HG03066 (cell line): ENCODE data around the gene TMEM115.

Experiments used
- ATAC-seq: cut with Tn5 transposase; IDR thresholded peaks from one replicate; pipeline ENCODE4 v1.9.1; 2021; ENCODE audit warnings: low read depth; ENCODE audit not compliant: unreplicated experiment

TMEM115 gene

DNA sequence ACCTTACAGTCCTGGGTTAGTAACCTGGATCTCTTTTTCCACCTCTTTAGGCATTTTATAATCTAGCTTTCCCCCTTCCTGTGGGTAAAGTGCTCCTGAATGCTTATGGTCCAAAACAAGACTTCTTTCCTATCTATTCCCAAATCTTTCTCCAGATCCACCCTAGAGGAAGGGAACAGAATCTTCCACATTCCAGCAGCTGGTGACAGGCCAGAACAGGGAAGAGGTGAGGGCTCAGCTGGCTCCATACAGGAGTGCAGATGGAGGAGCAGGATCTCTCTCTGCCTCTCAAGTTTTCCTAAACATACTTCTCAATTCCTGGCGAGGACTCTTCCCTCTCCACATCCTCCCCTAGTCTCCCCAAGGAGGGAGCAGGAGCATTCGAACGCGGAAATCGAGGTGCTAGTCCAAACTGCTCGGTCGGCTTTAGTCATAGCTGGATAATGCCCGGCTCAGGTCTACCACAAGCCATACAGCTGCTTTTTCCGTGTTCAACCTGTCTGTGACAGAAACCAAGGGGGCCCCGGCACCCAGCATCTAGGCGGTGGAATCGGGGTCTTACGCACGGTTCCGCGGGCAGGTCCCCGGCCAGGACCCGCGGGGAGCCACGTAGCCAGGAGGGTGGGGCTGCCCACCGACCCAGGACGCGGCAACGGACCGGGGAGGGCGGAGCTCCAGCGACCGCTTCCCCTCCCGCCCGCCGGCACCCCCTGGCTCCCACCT is 22.7 kb downstream of the TMEM115 start:
- ATAC-seq = peak; percentile 23

DNA sequence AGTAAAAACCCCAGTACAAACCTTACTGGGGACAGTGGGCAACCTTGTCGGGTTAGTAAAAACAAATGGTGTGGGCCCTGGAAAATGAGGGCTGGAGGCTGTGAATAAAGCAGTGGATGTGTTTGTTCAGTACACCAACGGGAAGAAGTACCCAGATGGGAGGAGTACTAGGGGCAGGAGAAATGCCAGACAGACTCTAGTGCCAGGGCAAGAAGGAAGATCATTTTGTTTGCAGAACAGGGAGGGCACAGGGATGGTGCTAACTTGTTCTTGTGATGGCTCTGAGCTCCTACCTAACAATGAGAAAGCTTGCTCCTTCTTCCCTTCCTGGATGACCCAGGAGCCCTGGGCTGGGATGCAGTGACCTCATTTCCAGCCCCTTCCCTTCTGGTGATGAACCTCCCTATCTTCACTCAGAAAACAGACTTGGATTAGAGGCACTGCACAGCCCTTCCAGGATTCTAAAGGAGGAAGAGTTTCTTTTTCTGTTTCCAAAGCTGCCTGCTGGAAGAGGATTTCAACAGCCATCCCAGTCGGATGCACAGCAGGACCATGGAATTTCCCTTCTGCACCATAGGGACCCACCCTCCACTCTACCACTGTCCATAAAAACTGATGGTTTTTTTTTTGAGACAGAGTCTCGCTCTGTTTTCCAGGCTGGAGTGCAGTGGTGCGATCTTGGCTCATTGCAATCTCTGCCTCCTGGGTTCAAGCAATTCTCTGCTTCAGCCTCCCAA is 24.8 kb downstream of the TMEM115 start:
- ATAC-seq = no peak

DNA sequence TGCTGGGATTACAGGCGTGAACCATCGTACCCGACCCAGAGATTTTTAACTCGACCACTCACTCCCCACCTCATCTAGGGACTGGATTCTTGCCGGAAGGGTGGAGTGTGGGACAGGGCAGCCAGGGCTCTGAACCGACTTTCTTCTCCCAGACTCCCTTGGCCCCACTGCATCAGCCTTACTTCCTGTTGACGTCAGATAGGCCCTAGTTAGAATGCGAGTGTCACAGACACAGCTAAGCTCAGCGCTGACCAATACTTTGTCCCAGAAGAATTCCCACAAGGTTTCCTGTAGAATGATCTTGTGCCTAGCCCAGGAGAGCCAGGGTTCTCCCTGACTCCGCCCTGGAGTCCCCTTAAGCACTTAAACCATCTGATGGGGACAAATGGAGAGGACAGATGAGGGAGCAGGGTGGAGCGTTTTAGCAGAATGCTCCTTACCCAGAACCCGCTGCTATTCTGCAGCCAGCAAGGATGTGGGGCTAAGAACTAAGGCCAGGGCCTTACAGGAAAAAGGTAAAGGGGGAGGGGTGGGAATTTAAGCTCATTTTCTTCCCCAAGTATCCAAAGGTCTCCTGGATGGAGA is 25.5 kb downstream of the TMEM115 start:
- ATAC-seq = no peak

DNA sequence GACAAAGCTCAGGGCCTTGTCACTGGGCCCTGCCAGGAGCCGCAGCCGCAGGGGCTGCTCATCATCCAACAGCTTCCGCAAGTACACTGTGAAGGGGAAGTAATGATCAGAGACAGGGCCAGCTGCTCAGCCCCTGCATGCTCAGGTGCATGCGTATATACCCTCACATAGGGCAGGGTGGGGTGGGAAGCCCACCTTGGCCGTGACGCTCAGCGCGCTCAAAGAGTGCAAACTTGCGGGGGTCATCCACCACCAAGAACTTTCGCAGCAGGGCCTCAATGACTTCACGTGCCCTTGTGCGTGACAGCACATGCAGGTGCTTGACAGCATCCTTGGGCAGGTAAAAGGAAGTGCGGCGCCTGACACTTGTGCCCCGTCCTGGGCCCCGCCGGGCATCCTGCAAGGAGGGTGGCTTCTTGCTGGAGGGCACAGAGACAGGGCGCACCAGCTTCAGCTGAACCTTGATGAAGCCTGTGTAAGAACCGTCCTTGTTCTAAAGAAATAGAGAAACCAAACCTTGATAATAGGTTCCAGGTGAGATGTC is 27.9 kb downstream of the TMEM115 start:
- no peak for ATAC-seq

DNA sequence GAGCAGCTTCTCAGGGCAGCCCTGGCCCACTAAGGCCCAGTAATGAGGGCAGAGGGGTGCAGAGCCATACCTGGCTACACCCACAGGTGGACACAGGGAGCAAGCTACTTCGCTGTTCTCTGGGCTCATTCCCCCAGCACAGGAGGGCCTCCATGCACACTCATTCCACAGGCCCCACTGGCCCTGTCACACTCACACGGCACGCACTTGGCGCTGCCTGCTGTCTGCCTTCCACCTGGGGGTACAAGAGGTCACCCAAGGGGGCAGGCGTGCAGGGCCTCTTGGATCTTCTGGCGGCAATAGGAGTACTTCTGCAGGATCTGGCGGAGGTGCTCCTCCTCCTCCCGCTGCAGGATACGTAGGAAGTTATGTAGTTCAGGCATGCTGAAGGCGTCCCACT is 29.0 kb downstream of the TMEM115 start:
- no peak for ATAC-seq

DNA sequence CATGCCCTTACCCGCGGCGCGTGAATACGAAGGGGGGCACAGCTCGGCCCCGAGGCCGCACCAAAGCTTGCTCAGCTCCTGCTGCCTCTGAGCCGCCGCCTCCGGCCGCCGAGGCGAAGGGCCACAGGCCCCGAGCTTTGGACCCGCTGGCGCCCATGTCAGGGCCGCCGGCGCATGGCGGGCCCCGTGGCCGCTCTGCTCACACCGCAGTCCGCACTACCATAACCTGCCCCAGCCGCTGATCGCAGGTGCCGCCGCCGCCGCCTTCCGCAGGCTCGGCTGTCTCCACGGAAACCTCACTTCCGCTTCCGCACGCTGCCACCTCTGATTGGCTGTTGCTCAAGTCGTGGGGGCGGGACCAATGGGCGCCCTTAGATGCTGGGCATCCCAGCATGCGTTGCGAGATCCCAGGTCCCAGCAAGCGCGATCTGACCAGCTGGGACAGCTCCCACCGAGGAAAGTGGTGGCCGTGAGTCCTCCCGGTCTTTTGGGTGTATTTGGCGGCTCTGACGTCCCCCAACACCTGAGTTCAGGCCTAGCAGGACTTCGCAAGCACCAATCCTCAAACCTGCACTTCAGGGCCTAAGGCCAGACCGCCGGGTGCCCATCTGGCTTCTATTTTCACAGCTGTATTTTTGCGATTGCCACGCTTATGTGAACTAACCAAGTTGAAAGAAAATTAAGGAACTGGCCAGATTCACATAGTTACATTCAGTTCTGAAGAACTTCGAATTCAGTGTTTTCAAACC is 31.2 kb downstream of the TMEM115 start, which contains the start of gene TUSC2:
TSS of gene TUSC2 (minus strand) at position 281 of the 749 bp plus-strand sequence. CDS start at position 157, 124 bp downstream.
- peak; percentile 95 for ATAC-seq

DNA sequence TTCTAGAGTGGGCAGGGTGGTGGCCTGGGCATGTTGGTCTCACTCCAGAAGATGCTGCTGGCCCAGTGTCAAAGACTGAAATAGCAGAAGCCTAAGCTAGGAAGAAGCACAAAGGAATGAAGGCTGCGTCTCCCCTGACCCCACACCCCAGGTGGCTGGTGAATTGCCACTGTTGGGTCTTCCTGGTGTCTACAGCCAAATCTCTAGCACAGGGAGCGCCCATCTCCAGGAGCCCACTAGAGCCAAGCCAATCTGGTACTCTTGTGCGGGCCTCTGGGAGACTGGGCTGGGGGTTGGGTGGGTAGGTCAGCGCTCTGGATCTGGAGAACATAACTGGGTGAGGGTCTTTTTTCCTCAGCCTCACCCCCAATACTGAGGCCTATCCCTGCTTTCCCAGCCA is 32.2 kb downstream of the TMEM115 start:
- ATAC-seq = no peak

DNA sequence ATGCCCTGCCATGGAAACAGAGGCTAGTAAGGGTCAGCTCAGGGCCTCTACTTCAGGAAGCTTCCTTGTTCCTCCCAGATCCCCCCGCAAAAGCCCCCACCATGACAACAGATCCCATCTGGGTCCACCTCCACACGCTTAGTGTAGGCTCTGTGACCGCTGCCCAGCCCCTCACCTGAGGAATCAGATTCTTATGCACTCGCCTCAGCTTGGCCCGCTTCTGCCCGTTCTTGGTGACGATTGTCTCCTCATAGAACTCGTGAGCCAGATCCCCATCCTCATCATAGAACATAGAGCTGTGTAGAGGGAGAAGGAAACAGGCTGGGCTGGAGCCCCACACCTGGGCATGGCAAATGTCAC is 33.2 kb downstream of the TMEM115 start:
- ATAC-seq = no peak

DNA sequence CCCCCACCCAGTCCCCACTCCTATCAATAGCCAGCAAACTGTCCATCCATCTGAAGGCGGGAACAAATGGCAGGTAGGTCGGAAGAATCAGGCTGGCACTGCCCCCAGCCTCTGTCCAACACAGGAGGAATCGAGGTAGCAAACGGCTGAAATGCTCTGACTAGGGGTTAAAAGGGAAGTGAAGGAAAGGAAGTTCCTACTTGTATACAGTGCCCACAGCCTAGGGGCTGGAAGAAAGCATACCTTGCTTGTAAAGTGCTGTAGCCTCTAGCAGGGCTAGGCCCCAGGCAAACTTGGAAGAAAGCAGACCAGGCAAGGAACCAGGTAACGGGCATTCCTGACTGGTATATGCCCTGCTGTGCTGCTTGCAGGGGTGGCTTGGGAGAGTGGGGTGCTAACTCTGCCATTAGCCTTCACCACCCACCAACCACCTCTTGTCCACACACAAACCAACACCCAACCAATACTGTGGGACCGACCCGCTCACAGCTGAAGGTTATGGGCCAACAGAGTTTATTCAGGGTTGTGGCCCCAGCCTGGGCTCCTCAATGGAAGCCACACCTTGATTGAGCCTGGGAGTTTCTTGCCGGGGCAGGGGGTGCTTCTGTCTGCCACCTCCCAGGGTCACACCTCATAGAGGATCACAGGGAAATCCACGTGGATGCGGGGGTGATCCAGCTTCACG is 33.7 kb downstream of the TMEM115 start:
- ATAC-seq = no peak

DNA sequence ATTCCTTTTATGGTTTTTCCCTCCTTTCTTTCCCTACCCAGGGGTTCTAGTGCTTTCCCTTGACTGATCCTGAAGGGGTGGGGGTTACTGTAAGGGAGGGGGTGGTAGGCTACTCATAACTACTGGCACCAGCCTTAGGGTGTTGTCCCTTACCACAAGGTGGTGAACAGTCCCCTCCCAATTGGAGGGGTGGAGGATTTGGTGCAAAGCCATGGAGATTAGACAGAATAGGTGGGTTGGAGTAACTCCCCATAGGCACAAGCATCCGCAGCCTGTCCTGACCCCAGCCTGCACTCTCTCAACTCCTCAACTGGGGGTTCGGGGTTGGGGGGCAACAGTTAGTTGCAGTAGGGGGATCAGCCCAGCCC is 34.2 kb downstream of the TMEM115 start:
- ATAC-seq = no peak

DNA sequence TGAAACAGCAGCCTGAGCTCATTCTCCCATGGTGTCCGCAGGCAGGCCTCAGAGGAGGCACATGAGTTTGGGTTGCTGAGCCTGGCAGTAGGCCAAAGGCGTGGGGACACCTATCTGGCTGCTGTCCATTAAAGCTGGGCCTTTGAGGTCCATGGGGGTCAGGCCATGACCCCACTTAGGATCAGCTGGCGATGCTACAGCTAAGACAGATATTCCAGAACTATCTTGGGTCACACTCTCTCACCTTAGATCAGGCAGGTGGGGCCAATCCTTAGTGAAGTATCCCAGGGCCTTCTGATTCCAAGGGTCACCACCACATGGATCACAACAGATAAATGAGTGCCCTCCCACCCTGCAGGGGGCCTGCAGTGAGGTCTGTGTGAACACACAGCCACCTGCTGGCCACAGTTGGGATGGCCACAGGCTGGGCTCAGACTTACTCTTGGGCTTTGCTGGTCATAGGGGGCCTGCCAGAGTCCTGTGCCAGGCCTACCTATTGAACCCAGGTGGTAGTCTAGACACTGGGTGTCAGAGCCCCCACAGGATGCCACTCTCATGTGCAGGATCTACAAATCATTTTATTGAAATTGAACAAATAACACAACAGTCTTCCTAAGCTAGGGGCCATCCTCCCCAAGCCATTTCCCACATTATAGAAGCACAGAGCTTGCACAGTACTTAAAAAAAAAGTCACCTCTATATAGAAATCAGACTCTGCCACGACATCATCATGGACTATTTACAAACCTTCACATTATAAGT is 34.8 kb downstream of the TMEM115 start:
- no peak for ATAC-seq

DNA sequence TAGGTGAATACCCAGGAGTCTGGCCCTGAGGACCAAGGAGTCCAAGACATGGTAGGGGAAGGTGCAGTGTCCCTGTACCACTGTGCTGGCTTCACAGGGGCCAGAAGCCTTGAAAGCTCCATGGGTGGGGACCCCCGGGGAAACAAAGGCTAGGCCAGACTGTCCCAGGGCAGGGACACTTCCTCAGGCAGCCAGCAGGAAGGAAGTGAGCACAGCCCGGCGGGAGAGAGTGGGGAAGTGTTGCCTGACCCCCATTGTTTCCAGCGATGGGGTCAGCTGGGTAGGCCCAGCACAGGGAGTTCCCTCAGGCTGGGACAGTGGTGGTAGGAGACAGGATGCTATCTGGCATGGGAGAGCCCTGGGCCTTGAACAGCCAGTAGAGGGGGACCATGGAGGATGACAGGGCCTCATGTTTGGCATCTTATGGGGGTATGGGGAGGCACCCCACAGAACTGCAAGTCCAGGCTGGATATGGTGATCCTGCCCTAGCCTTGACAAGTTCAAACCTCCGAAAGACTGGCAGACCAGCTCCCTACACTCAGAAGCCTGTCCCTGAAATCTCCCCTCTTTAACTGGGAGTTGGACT is 35.6 kb downstream of the TMEM115 start:
- no peak for ATAC-seq

DNA sequence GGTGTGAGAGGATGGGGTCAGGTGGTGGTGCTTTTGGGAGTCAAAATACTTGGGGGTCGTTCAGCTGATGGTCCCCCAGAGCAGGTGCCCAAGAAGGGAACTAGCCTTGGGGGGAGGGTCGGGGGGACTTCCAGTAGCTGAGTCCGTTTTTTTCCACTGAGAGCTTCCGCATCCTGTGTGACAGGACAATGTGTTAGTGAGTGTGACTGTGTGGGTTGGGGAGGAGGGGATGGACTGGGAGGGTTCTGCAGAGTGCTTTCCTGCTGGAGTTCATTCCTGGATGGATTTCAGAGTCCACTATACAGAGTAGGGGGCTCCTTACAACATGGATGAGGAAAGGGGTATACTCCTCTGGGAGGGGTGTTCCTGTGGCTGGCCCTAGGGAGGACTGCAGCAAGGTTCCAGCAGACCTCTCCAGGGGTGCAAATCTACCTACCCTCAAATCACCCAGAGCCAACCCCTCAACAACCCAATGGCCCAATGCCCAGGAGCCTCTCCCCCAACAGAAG is 36.2 kb downstream of the TMEM115 start:
- no peak for ATAC-seq

DNA sequence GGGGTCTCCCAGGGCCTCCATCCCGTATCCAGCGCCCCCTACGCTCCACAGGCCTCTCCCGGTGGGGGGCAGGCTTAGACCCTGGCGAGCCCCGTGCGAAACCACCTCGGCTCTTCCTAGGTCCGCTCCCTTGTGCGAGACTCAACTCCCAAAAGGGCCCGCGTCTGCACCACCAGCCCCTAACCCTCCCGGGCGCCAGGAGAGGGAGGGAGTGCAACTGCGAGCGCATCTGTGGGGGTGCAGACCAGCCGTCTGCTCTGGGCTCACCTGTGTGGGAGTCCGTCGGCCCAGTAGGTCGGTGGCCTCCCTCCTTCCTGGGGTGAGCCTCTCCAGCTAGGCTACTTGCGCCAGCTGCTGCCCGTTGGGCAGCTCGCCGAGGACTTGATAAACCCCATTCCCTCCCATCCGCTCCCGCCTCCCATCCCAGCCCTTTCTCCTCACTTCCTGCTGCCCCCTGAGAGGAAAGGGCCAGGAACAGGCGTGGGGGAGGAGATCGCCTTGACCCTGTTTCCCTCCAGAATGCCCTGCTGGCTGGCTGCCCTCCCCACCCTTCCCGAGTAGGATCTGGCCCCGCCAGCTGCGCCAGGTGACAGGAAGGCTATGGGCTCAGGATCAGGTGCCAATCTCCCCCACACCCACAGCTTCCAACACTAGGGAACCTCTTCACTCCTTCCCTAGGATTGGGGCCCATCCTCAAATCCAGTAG is 36.8 kb downstream of the TMEM115 start, which contains the start of gene HYAL2:
TSS of gene HYAL2 (minus strand) at position 360 of the 706 bp plus-strand sequence. CDS start 2,256 bp downstream, outside the sequence.
- no peak for ATAC-seq

DNA sequence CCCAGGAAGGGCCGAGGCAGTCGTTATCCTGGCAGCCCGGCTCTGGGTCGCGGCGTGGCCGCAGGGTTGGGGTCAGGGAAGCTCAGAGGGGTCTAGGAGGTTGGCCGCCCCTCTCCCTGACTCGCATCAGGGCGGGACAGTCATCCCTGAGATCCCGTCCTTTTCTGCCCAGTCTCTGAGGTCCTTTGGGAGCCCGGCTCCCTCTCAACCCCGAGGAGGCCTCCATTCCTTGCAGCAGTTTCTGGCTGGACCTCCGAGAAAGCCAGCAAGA is 37.3 kb downstream of the TMEM115 start:
- no peak for ATAC-seq

DNA sequence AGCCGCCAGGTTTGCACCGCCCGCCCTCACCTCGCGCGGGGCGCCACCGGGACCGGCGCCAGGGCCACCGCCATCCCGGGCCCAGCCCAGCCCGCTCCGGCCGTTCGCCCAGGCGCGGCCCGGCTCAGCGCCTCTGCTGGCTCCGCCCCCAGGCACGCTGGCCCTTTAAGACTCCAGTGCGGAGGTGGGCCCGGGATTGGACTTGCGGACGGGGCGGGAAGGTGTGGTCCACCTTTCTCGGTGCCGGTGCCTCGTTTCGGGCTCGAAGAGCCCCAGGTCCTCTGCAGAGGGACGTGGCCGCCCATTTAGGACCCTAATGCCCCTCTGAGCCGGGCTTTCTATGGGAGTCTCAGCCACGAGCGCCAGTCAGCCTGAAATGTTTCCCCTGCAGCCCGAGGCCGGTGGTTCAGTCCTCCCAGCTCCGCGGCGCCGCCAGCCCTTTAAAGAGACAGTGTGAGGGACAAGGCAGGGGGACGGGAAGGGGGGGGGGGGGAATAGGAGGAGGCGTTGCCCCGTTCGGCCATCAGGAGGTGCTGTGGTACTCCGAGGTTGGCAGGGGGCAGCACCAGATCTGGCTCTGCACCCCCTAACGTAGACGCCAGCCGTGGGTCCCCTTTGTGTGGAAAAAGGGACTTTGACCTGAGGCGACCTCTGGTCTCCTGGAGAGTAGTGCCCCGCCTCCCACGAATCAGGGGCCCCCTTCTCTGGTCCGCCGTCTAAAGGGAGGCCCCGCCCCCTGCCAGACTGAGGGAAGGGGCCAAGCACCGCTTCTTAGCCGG is 37.8 kb downstream of the TMEM115 start:
- ATAC-seq = peak; percentile 82

DNA sequence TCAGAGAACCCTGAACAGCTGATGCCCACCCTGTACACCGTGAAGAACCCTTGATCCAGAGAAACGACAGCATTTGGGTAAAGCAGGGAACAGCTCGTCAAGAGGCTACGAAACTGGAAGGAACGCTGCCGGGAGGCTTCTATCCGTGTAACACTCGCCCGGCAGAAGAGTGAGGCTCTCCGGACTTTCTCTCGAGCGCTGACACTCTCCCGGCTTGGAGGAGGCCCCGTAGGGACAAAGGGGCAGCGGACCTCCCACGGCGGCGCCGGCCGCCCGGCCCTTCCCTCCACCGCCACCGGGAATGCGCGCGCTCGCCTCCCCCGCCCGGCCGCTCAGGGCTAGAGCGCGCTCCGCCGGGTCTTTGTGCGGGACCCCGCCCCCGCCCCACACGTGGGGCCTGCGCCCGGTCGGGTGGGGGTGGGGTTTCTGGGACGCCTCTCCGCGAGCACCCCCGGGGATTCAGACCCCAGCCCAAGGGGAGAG is 38.4 kb downstream of the TMEM115 start:
- ATAC-seq = peak; percentile 45
